Measurements from ENCODE around the gene ALDH1L1.

DNA sequence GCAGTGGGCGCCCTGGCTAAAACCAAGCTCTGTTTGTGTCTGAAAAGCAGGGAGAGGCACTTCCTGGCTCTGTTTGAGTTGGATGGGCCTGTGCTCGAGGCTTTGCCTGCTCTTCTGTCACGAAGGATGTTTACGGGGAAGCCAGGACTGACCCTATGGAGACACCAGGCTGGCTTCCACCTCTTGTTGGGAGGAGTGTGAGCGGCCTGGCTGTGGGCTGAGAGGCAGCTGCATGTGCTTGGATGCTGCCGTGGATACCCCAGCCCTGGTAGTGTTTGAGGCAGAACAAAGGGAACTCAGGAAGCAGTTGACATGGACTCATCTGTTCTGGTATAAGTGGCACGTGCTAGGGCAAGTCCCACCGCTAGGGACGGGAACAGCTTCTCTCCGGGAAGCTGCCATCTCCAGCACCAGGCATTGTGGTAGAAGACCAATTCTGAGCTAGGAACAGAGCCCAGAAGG, 78.8 kb downstream of the ALDH1L1 start:
- TF ChIP-seq, protein P1, sequence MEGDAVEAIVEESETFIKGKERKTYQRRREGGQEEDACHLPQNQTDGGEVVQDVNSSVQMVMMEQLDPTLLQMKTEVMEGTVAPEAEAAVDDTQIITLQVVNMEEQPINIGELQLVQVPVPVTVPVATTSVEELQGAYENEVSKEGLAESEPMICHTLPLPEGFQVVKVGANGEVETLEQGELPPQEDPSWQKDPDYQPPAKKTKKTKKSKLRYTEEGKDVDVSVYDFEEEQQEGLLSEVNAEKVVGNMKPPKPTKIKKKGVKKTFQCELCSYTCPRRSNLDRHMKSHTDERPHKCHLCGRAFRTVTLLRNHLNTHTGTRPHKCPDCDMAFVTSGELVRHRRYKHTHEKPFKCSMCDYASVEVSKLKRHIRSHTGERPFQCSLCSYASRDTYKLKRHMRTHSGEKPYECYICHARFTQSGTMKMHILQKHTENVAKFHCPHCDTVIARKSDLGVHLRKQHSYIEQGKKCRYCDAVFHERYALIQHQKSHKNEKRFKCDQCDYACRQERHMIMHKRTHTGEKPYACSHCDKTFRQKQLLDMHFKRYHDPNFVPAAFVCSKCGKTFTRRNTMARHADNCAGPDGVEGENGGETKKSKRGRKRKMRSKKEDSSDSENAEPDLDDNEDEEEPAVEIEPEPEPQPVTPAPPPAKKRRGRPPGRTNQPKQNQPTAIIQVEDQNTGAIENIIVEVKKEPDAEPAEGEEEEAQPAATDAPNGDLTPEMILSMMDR (IDR thresholded peaks at IDR 0.05; ENCODE audit: low read length) = no peak
- TF ChIP-seq EZH2phosphoT487 (IDR thresholded peaks at IDR 0.05; ENCODE audit: low read length) = no peak
